K562 (cell line): ENCODE data around the gene TEX14. TPM values are rescaled to one million over a fixed set of nuclear protein-coding genes. Genes with fewer than 3 reads are reported as not detected.

Source experiments
- ARID4B ChIP-seq: sonication (generic); formaldehyde crosslinking; IDR thresholded peaks from 2 replicates; pipeline ENCODE4 v1.8.0; 2022; ENCODE audit warnings: mild to moderate bottlenecking, missing genetic modification reagents
- BCL6 ChIP-seq: fragments of 250-450 bp; sonication (Bioruptor Pico); IDR thresholded peaks from 2 replicates; pipeline ENCODE4 v1.4.0; 2020
- CBX1 ChIP-seq: sonication (generic); IDR thresholded peaks from 2 replicates; pipeline ENCODE4 v1.6.1; 2016; ENCODE audit warnings: antibody characterized with exemption, low read depth, mild to moderate bottlenecking
- KAT8 ChIP-seq: fragments of 450-650 bp; IDR thresholded peaks from 2 replicates; pipeline ENCODE4 v1.6.1; 2016; ENCODE audit warnings: low read depth, mild to moderate bottlenecking
- MNT ChIP-seq, 2 experiments: fragments of 450-650 bp; conservative IDR thresholded peaks; 2 replicates each; pipeline ENCODE4 v1.6.1; 2017; ENCODE audit warnings: mild to moderate bottlenecking in 2 of 2, moderate library complexity in 2 of 2
- POLR2G ChIP-seq: fragments of 200-400 bp; formaldehyde crosslinking; IDR thresholded peaks from 2 replicates; pipeline ENCODE4 v1.6.1; 2017; ENCODE audit warnings: low read depth, mild to moderate bottlenecking, antibody characterized with exemption, low read length, moderate library complexity
- THAP12 ChIP-seq: fragments of 250-450 bp; sonication (Bioruptor Pico); IDR thresholded peaks from 2 replicates; pipeline ENCODE4 v1.9.0; 2021; ENCODE audit warnings: mild to moderate bottlenecking, inconsistent platforms
- ZSCAN29 ChIP-seq: fragments of 450-650 bp; IDR thresholded peaks from 2 replicates; pipeline ENCODE4 v1.6.1; 2017
- polyA plus RNA-seq, 8 experiments: library from polyadenylated mRNA; depleted of rRNA in 4 of 8; stranded (reverse) in 5 of 8; unstranded in 3 of 8; fragments of >200 nt; fragmentation: Nextera tagmentation in 2 of 8; fragmentation: Illumina TruSeq in 1 of 8; extraction: Ambion mirVana in 2 of 8; extraction: Trizol in 1 of 8; gene quantifications; 2 replicates each; pipeline versions ENCODE4 v1.2.1 to v1.2.3, GENCODE V29; 2011 to 2014; ENCODE audit warnings: inconsistent platforms in 1 of 8, missing spikeins in 1 of 8
- total RNA-seq, 7 experiments: library from RNA; depleted of rRNA in 6 of 7; stranded (reverse); fragments of >200 nt in 6 of 7; fragmentation: Illumina TruSeq in 2 of 7; extraction: Trizol in 2 of 7; gene quantifications; 2 replicates each; pipeline versions ENCODE4 v1.2.1 to v1.2.3, GENCODE V29; 2011 to 2021; ENCODE audit warnings: low replicate concordance in 1 of 7
- TF ChIP-seq, protein P1 (sequence below): fragments of 250-450 bp; sonication (Bioruptor Pico); IDR thresholded peaks from 2 replicates; pipeline ENCODE4 v1.8.0; 2021; ENCODE audit warnings: mild to moderate bottlenecking, moderate library complexity
- TF ChIP-seq, protein P2 (sequence below): fragments of 150-350 bp; IDR thresholded peaks from 2 replicates; pipeline ENCODE4 v1.6.1; 2014; ENCODE audit warnings: low read depth, mild to moderate bottlenecking, low read length, borderline replicate concordance
- TF ChIP-seq, protein P3 (sequence below): fragments of 250-450 bp; sonication (Bioruptor Pico); IDR thresholded peaks from 2 replicates; pipeline ENCODE4 v1.8.0; 2021; ENCODE audit warnings: borderline replicate concordance, mild to moderate bottlenecking, moderate library complexity; ENCODE audit not compliant: poor library complexity, severe bottlenecking

The TEX14 gene
- total and polyA plus RNA-seq, 9 of the 15 experiments (the other 6 are each of a cell fraction or from before 2014, with no cell fraction given): 0.05 to 0.12 (median 0.09) TPM; not detected in 1

DNA sequence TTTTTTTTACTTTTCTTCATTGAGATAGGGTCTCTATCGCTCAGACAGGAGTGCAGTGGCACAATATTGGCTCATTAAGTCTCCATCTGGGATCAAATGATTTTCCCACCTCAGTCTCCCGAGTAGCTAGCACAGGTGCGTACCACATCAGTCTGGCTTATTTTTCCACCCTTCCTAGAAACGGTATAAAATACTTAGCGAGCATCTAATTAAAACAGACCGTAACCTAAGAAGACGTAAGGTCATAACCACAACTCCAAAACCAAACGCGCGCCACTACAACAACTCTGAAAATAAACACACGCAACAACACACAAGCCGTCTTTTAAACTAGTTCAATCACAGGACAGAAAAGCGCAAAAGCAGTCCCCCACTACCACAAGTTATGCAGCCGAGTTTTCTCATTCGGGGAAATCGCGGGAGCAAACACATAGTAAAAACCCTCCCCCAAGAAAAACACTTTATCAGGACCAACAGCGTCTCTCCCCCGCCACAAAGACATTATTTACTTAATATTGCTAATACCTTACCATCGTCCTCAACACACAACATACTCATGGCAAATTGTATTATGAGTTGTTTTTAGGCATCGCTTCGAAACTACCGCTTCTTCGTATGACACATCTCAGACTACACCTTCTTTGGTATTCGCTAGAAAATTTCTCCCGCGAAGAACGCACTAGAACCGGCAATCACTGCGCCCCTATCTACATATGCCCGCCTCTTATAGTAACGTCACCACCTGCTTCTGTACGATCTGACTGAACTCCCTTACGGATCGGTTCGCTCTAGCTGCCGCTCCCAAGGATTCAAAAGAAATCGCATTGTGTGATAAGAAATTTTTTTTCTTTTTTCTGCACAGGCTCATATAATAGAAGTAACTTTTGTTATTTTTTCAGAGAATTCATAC is 32.8 kb downstream of the TEX14 start (continued):
- TF ChIP-seq, protein P1, sequence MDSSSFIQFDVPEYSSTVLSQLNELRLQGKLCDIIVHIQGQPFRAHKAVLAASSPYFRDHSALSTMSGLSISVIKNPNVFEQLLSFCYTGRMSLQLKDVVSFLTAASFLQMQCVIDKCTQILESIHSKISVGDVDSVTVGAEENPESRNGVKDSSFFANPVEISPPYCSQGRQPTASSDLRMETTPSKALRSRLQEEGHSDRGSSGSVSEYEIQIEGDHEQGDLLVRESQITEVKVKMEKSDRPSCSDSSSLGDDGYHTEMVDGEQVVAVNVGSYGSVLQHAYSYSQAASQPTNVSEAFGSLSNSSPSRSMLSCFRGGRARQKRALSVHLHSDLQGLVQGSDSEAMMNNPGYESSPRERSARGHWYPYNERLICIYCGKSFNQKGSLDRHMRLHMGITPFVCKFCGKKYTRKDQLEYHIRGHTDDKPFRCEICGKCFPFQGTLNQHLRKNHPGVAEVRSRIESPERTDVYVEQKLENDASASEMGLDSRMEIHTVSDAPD (CRISPR knock-in tag): peak; percentile 89
- peak; percentile 75 for TF ChIP-seq POLR2G
- TF ChIP-seq THAP12: peak; percentile 98
- TF ChIP-seq ARID4B (CRISPR knock-in tag): peak; percentile 55; the same call in 1 of the 2 replicates
- no peak for TF ChIP-seq KAT8
- peak; percentile 45 to 71; a peak in 3 of 4 replicates for TF ChIP-seq MNT (conservative IDR thresholded peaks at IDR 0.05)
- TF ChIP-seq, protein P2, sequence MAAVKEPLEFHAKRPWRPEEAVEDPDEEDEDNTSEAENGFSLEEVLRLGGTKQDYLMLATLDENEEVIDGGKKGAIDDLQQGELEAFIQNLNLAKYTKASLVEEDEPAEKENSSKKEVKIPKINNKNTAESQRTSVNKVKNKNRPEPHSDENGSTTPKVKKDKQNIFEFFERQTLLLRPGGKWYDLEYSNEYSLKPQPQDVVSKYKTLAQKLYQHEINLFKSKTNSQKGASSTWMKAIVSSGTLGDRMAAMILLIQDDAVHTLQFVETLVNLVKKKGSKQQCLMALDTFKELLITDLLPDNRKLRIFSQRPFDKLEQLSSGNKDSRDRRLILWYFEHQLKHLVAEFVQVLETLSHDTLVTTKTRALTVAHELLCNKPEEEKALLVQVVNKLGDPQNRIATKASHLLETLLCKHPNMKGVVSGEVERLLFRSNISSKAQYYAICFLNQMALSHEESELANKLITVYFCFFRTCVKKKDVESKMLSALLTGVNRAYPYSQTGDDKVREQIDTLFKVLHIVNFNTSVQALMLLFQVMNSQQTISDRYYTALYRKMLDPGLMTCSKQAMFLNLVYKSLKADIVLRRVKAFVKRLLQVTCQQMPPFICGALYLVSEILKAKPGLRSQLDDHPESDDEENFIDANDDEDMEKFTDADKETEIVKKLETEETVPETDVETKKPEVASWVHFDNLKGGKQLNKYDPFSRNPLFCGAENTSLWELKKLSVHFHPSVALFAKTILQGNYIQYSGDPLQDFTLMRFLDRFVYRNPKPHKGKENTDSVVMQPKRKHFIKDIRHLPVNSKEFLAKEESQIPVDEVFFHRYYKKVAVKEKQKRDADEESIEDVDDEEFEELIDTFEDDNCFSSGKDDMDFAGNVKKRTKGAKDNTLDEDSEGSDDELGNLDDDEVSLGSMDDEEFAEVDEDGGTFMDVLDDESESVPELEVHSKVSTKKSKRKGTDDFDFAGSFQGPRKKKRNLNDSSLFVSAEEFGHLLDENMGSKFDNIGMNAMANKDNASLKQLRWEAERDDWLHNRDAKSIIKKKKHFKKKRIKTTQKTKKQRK: peak; percentile 67
- peak; percentile 100 for TF ChIP-seq CBX1
- peak; percentile 61 for TF ChIP-seq ZSCAN29
- peak; percentile 87 for TF ChIP-seq BCL6 (CRISPR knock-in tag)
- TF ChIP-seq, protein P3, sequence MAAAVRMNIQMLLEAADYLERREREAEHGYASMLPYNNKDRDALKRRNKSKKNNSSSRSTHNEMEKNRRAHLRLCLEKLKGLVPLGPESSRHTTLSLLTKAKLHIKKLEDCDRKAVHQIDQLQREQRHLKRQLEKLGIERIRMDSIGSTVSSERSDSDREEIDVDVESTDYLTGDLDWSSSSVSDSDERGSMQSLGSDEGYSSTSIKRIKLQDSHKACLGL: no peak
